GM19023 (cell line): Measurements from ENCODE around the gene RIOK2.
"Not testable (repeated sequence)": the region's sequence is repeated elsewhere in the genome, so short reads cannot be mapped to it uniquely, and the experiment has no call there.

Experiments used
- ATAC-seq: cut with Tn5 transposase; IDR thresholded peaks from one replicate; pipeline ENCODE4 v1.9.1; 2021; ENCODE audit warnings: mild to moderate bottlenecking, moderate library complexity; ENCODE audit not compliant: unreplicated experiment

Gene RIOK2

DNA sequence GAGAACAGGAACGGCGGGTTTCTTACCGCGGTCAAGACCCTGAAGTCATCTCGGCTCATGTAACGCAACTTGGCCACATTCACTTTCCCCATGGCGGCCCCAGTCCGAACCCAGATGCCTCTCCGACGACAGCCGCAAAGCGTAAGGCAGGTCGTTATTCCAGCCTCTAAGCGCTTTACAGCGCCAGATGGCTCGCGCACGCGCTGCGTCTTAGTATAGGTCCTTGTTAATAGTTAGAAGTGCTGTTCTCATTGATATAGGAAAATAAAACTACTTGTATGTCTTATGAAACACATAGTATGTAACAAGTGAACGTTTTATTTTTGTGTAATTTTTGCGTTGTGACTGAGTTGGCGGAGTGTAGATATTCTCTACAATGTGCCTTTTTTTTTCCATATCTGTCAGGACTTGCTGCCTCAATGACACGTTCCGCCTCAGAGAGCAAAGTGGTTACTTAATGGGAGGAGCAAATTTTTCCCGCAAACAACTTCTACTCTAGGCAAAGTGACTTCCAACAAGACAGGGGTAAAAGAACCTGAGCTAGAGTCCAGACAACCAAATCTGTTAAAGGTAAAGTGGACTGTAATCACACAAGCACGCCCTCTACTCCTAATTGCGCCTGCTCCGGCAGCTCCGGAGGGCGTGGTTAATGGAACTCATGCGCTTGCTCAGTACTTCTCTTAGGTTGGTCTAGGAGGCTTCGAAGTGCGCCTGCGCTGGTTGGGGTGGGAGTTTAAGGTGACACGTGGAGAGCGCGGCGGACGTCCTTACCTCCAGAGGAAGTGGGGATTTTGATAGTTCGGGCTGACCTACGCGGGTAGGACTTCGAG lies at the start of gene RIOK2:
Gene RIOK2, minus strand, starts transcription at position 148 of the 830 bp plus-strand sequence. Its CDS starts 56 bp downstream, at position 92.
- peak; percentile 90 for ATAC-seq

DNA sequence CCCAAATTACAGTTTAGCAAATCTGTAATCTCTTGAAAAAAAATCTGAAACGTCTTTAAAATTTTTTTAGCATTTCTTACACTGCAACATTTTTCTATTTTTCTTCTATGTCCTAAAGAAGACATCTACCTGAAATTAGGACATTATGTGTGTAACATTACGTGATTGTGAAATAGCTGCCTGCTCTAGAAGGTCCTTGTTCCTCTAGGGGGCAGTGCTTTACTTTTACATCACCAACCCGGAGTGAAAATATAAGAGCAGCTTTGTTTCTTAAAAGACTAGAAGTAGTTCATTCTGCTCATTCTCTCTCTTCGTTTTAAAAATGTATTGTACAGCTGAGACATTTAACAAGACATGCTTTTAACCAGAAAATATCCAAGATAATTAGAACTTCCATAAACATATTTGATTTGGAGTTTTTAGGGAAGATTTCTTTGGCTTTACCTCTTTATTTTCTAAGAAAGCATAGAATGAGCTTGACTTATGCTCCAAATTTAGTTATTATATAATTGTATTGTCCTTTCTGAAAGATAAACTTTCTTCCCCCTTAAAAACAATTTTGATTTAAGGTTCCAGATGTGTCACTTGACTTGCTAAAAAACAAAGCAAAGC lies 48.1 kb upstream of the RIOK2 start:
- peak; percentile 87 for ATAC-seq

GRCh38 chr5:97229688-97230285 lies 46.7 kb upstream of the RIOK2 start:
- no peak for ATAC-seq

DNA sequence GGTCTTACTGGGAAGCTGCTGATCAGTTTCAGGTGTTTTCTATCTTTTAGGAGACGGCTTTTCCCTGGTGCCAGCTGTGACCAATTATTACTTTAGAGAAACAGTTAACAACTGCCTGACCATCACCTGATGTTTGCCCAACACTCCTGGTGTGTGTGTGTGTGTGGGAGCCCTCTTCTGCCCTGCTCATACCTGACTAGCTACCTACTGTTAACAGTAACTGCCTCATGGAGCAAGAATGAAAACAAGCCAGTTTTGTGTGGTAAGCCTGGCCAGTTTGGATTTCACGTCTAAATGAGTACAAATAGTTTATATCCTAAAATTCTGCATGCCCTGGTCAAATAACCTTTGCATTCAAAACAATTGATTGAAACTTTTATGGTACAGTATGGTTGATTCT lies 46.1 kb upstream of the RIOK2 start:
- ATAC-seq: no peak

GRCh38 chr5:97225222-97225621 lies 42.2 kb upstream of the RIOK2 start:
- ATAC-seq: no peak

DNA sequence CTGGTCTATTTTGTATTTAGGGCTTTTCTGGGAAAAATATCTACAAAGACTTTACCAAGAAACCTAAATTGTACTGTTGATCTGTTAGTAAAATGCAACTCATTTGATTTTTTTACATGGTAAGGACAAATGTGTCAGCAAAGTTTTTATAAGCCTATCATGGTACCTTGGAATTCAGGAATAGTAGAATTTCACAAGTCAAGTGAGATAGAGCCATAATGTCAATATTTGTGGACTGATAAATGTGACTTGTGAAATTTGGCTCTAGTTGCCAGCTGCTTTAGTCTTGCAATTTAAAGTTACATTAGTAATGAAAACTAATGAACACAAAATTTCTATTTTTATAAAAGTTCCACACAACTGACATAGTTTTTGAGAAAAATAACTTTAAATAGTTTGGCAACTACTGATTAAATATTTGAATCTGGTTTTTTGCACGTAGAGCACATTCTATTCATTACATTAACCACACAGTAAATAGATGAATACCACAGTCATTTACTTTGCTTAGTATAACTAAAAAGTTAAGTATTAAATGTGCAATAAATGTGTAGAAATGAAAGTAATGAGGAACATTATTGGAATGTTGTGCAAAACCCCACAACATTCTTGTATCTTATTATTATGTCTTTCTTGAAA lies 41.2 kb upstream of the RIOK2 start:
- ATAC-seq: no peak

- ATAC-seq: no peak
Observed at GRCh38 chr5:97223596-97223995, 40.5 kb upstream of the RIOK2 start.

GRCh38 chr5:97209343-97209742 lies 26.3 kb upstream of the RIOK2 start:
- ATAC-seq: no peak

GRCh38 chr5:97208714-97209113 lies 25.7 kb upstream of the RIOK2 start:
- ATAC-seq: no peak

GRCh38 chr5:97208184-97208713 lies 25.2 kb upstream of the RIOK2 start:
- ATAC-seq: no peak

DNA sequence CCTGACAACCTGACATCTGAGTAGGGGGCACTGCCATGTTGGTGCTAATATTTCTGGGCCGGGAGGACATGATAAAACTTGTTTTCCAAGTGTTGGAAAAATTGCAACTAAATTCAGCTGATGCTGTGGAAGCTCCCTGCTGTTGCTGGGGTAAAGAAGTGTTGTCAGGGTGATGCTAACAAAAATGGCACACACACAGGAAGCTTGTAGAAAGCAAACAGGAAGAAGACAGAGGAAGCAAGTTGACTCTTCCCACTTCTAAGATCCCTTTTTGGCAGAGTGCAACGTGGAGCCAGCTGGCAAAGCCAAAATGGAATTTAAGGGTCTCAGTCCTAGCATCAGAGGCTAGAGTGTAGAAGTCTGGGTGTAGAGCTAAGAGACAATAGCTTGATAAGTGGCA lies 11.3 kb upstream of the RIOK2 start:
- ATAC-seq: no peak

DNA sequence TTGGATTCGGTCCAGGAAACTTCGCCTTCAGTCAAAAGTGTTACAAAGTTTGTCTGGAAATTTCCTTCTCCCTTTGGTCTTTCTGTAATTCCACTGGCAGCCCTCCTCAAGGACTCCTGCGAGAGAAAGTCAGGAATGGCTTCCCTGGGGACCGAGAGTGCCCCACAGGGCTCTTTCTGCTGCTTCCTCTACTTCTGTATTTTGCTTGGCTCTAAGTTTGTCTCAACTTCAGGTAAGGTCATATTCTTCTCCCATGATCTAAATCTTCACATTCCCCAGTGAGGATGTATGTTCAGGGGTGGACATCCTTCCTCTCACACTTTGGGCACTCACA lies 10.3 kb upstream of the RIOK2 start:
- no peak for ATAC-seq

GRCh38 chr5:97192580-97193354 lies 9.7 kb upstream of the RIOK2 start:
- ATAC-seq: peak; percentile 63

DNA sequence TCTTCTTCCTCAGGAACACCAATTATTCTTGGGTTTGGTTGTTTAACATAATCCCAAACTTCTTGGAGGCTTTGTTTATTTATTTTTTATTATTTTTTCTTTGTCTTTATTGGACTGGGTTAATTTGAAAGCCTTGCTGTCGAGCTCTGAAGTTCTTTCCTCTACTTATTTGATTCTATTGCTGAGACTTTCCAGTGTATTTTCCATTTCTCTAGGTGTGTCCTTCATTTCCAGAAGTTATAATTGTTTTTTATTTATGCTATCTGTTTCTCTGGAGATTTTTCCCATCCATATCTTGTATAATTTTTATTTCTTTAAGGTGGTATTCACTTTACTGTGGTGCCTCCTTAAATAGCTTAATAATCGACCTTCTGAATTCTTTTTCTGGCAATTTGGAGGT lies 8.8 kb upstream of the RIOK2 start:
- ATAC-seq: no peak

GRCh38 chr5:97189523-97189922 lies 6.5 kb upstream of the RIOK2 start:
- ATAC-seq: not testable (repeated sequence)

DNA sequence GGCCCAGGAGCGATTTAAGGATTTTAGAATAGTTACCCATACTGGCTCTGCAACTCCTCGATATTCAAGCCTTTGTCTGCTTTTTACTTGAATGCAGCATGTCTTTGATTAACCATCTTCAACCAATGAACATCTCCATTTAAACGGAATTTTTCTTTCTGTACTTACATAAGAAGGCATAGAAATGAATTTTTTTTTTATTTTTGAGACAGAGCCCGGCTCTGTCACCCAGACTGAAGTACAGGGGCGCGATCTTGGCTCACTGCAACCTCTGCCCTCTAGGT lies 825 bp upstream of the RIOK2 start:
- no peak for ATAC-seq

DNA sequence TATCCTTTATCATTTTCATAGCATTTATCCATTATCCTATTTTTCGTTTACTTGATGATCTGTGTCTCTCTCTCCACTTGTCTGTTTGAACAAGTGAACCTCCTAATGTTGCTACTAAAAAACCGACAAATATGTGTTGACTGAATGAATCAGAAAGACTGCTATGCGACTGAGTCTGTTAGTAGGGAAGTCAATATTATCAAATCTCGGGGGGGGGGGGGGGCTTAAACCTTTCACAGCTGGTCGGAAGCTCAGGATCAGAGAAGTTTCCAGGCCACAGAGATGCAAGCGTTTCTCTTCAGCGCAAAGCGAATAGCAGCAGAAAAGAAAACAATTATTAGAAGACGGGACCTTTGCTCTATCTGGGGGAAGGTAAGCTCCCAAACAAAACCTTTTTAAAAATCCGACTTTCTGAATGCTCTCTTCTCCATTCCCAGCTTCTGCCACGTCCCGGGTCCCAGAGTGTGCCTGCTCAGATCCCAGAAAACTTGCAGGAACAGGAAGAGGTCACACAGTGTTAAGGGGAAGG lies 412 bp downstream of the RIOK2 start:
- no peak for ATAC-seq

- ATAC-seq: no peak
Observed at GRCh38 chr5:97181856-97182545, 1.0 kb downstream of the RIOK2 start.

- not testable (repeated sequence) for ATAC-seq
Observed at GRCh38 chr5:97179457-97179856, 3.6 kb downstream of the RIOK2 start.

DNA sequence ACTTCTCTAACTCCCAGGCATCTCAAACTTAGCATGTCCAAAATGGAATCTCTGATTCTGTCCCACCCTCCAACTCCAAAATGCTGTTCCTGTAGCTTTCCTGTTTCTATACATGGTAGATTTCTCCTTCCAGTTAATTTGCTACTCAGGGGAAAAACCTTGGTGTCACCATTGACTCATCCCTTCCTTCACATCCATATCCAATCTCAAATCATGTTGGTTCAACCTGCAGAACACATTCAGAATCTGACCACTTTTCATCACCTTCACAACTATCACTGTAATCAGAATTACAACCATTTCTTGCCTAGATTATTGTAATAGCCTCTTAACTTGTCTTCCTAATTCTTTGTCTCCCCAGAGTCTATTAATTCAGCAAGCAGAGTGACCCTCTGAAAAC lies 10.8 kb downstream of the RIOK2 start:
- no peak for ATAC-seq
